SJCRH30 (cell line): ENCODE data around the gene TMEM98. TPM values are rescaled to one million over a fixed set of nuclear protein-coding genes. Genes with fewer than 3 reads are reported as not detected.
"Not testable (repeated sequence)": the region's sequence is repeated elsewhere in the genome, so short reads cannot be mapped to it uniquely, and the experiment has no call there.

Source experiments
- DNase-seq, 2 experiments: peaks; one replicate each; pipeline ENCODE4 v3.0.0-alpha.2; 2015 to 2020
- H3K27ac ChIP-seq: fragments of 250-450 bp; sonication (Bioruptor Pico); 2 replicates; pipeline ENCODE4 v1.5.1; 2020; ENCODE audit warnings: mild to moderate bottlenecking, moderate library complexity
- H3K27me3 ChIP-seq: fragments of 250-450 bp; sonication (Bioruptor Pico); 2 replicates; pipeline ENCODE4 v1.5.1; 2020; ENCODE audit warnings: mild to moderate bottlenecking, moderate library complexity
- H3K36me3 ChIP-seq: fragments of 250-450 bp; sonication (Bioruptor Pico); 2 replicates; pipeline ENCODE4 v1.5.1; 2020; ENCODE audit warnings: mild to moderate bottlenecking, moderate library complexity
- H3K4me1 ChIP-seq: fragments of 250-450 bp; sonication (Bioruptor Pico); 2 replicates; pipeline ENCODE4 v1.5.1; 2020; ENCODE audit warnings: mild to moderate bottlenecking, moderate library complexity
- H3K4me3 ChIP-seq: fragments of 250-450 bp; sonication (Bioruptor Pico); 2 replicates; pipeline ENCODE4 v1.5.1; 2020; ENCODE audit warnings: mild to moderate bottlenecking, moderate library complexity
- H3K9me3 ChIP-seq: fragments of 250-450 bp; sonication (Bioruptor Pico); replicated peaks from 2 replicates; pipeline ENCODE4 v1.5.1; 2020; ENCODE audit warnings: mild to moderate bottlenecking, moderate library complexity
- total RNA-seq: library from RNA; depleted of rRNA; stranded (reverse); fragments of >200 nt; shearing (Covaris generic); gene quantifications from 2 replicates; pipeline ENCODE4 v1.2.3, GENCODE V29; 2014

TMEM98 gene
- total RNA-seq, 1 experiment from 2014 or later, result 71.8 TPM

- Histone ChIP-seq H3K4me3 (no peak overlapping the region), H3K4me1 (no peaks in the 10 kb centered on the region), H3K9me3 (0 out of 2 replicates have a peak, but pooled peaks cover 4% of the 10 kb centered on the region), H3K36me3 (no peaks in the 10 kb centered on the region), H3K27ac (no peak overlapping the region), H3K27me3 (peaks cover 4% of the 10 kb centered on the region; the same call in 1 of the 2 replicates)
- no peak for DNase-seq
These were observed 23.1 kb upstream of the TMEM98 start for GRCh38 chr17:32904891-32905290.

- Histone ChIP-seq H3K4me3 (no peak overlapping the region), H3K9me3 (no peaks in the 10 kb centered on the region), H3K27ac (no peak overlapping the region), H3K27me3 (peaks cover 12% of the 10 kb centered on the region), H3K36me3 (no peaks in the 10 kb centered on the region), H3K4me1 (no peaks in the 10 kb centered on the region)
- no peak for DNase-seq
These were observed 20.4 kb upstream of the TMEM98 start for GRCh38 chr17:32907583-32907982.

GRCh38 chr17:32909787-32910369 lies 18.1 kb upstream of the TMEM98 start:
- H3K27me3 ChIP-seq, result peaks cover 13% of the 10 kb centered on the region
- H3K4me3 ChIP-seq, result no peak overlapping the region
- H3K9me3 ChIP-seq, result no peaks in the 10 kb centered on the region
- H3K4me1 ChIP-seq, result no peaks in the 10 kb centered on the region
- DNase-seq, result peak; percentile 60 to 73
- no peaks in the 10 kb centered on the region for H3K36me3 ChIP-seq
- no peak overlapping the region for H3K27ac ChIP-seq

GRCh38 chr17:32910769-32911168 lies 17.2 kb upstream of the TMEM98 start:
- Histone ChIP-seq H3K4me1 (no peaks in the 10 kb centered on the region), H3K27me3 (peaks cover 13% of the 10 kb centered on the region), H3K9me3 (no peaks in the 10 kb centered on the region), H3K4me3 (no peak overlapping the region), H3K36me3 (no peaks in the 10 kb centered on the region), H3K27ac (no peak overlapping the region)
- no peak for DNase-seq

- no peak overlapping the region for H3K4me3 ChIP-seq
- H3K9me3 ChIP-seq, result no peaks in the 10 kb centered on the region
- no peak overlapping the region for H3K27ac ChIP-seq
- H3K36me3 ChIP-seq, result no peaks in the 10 kb centered on the region
- peak; percentile 29 to 52 for DNase-seq
- H3K4me1 ChIP-seq, result no peaks in the 10 kb centered on the region
- H3K27me3 ChIP-seq, result peaks cover 13% of the 10 kb centered on the region
These were observed 15.6 kb upstream of the TMEM98 start for GRCh38 chr17:32912218-32912897.

- no peaks in the 10 kb centered on the region for H3K36me3 ChIP-seq
- H3K4me3 ChIP-seq, result no peak overlapping the region
- H3K9me3 ChIP-seq, result no peaks in the 10 kb centered on the region
- H3K27ac ChIP-seq, result no peak overlapping the region
- H3K4me1 ChIP-seq, result no peaks in the 10 kb centered on the region
- H3K27me3 ChIP-seq, result peaks cover 13% of the 10 kb centered on the region
- no peak for DNase-seq
These were observed 14.4 kb upstream of the TMEM98 start for GRCh38 chr17:32913593-32913992.

GRCh38 chr17:32914181-32914580 lies 13.8 kb upstream of the TMEM98 start:
- Histone ChIP-seq H3K36me3 (no peaks in the 10 kb centered on the region), H3K4me3 (no peak overlapping the region), H3K27ac (no peak overlapping the region), H3K4me1 (no peaks in the 10 kb centered on the region), H3K27me3 (peaks cover 13% of the 10 kb centered on the region), H3K9me3 (no peaks in the 10 kb centered on the region)
- no peak for DNase-seq

- Histone ChIP-seq H3K27me3 (peaks cover 20% of the 10 kb centered on the region), H3K4me1 (0 out of 2 replicates have a peak, but pooled peaks cover 2% of the 10 kb centered on the region), H3K9me3 (no peaks in the 10 kb centered on the region), H3K36me3 (no peaks in the 10 kb centered on the region), H3K27ac (no peak overlapping the region), H3K4me3 (no peak overlapping the region)
- no peak for DNase-seq
These were observed 12.7 kb upstream of the TMEM98 start for GRCh38 chr17:32915245-32915644.

GRCh38 chr17:32916134-32916533 lies 11.8 kb upstream of the TMEM98 start:
- Histone ChIP-seq H3K4me1 (peaks cover 6% of the 10 kb centered on the region; the same call in 1 of the 2 replicates), H3K9me3 (no peaks in the 10 kb centered on the region), H3K4me3 (no peak overlapping the region), H3K36me3 (no peaks in the 10 kb centered on the region), H3K27me3 (peaks cover 20% of the 10 kb centered on the region), H3K27ac (no peak overlapping the region)
- DNase-seq, result no peak

- DNase-seq, result no peak
- no peaks in the 10 kb centered on the region for H3K36me3 ChIP-seq
- no peaks in the 10 kb centered on the region for H3K9me3 ChIP-seq
- H3K27me3 ChIP-seq, result peaks cover 12% of the 10 kb centered on the region; the same call in 1 of the 2 replicates
- no peak overlapping the region for H3K27ac ChIP-seq
- no peak overlapping the region for H3K4me3 ChIP-seq
- H3K4me1 ChIP-seq, result peaks cover 7% of the 10 kb centered on the region; the same call in 1 of the 2 replicates
These were observed 10.9 kb upstream of the TMEM98 start for GRCh38 chr17:32917081-32917480.

GRCh38 chr17:32917842-32918241 lies 10.1 kb upstream of the TMEM98 start:
- no peaks in the 10 kb centered on the region for H3K9me3 ChIP-seq
- no peaks in the 10 kb centered on the region for H3K36me3 ChIP-seq

GRCh38 chr17:32919876-32920275 lies 8.1 kb upstream of the TMEM98 start:
- not testable (repeated sequence) for H3K4me1 ChIP-seq, H3K36me3 ChIP-seq, DNase-seq, H3K27me3 ChIP-seq, H3K4me3 ChIP-seq, H3K9me3 ChIP-seq, H3K27ac ChIP-seq

More at GRCh38 chr17:32917842-32918241, 10.1 kb upstream of the TMEM98 start:
- H3K4me3 ChIP-seq, result no peak overlapping the region
- H3K4me1 ChIP-seq, result peaks cover 7% of the 10 kb centered on the region; the same call in 1 of the 2 replicates
- no peak overlapping the region for H3K27ac ChIP-seq
- no peak for DNase-seq
- H3K27me3 ChIP-seq, result peaks cover 9% of the 10 kb centered on the region; the same call in 1 of the 2 replicates

- Histone ChIP-seq H3K36me3 (no peaks in the 10 kb centered on the region), H3K4me1 (peaks cover 7% of the 10 kb centered on the region; the same call in 1 of the 2 replicates), H3K9me3 (no peaks in the 10 kb centered on the region), H3K27me3 (peaks cover 7% of the 10 kb centered on the region; the same call in 1 of the 2 replicates), H3K4me3 (no peak overlapping the region), H3K27ac (no peak overlapping the region)
- DNase-seq, result no peak
These were observed 7.7 kb upstream of the TMEM98 start for GRCh38 chr17:32920293-32920692.

- peaks cover 7% of the 10 kb centered on the region; the same call in 1 of the 2 replicates for H3K4me1 ChIP-seq
- H3K27ac ChIP-seq, result no peak overlapping the region
- no peaks in the 10 kb centered on the region for H3K9me3 ChIP-seq
- H3K27me3 ChIP-seq, result peaks cover 7% of the 10 kb centered on the region; the same call in 1 of the 2 replicates
- peak; percentile 30 to 49 for DNase-seq
- no peak overlapping the region for H3K4me3 ChIP-seq
- H3K36me3 ChIP-seq, result no peaks in the 10 kb centered on the region
These were observed 6.9 kb upstream of the TMEM98 start for GRCh38 chr17:32921017-32921416.

- not testable (repeated sequence) for DNase-seq, H3K27me3 ChIP-seq, H3K9me3 ChIP-seq, H3K36me3 ChIP-seq, H3K4me1 ChIP-seq, H3K4me3 ChIP-seq, H3K27ac ChIP-seq
These were observed 4.0 kb upstream of the TMEM98 start for GRCh38 chr17:32923905-32924304.
